Measurements from ENCODE around the gene ARL8B. TPM values are rescaled to one million over a fixed set of nuclear protein-coding genes. Genes with fewer than 3 reads are reported as not detected.

Gene ARL8B
- total and polyA plus RNA-seq, 3 experiments from 2014 or later, result 48.0 to 66.9 (median 64.5) TPM

DNA sequence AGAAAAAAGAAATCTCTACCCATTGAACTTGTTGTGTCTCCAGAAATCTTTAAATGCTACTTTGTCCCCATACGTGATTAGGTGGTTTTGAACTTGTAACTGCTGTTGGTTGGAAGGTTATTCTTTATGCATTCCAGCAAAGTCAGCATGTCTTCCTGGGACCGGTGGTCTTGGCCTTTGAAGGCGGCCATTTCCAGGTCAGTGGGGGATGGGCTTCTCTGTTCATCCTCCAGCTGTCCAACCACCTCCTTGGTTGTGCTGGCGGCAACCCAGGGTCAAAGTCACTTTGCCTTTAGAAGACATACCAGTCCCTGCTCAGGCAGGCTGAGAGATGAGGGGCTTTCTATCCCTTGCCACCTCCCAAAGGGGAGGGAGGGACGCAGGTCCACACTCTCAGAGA is 37.9 kb upstream of the ARL8B start:
- Mint-ChIP-seq H3K27ac (no peak overlapping the region), H3K36me3 (no peaks in the 10 kb centered on the region), H3K4me3 (no peak overlapping the region), H3K27me3 (peaks cover 7 to 20% of the 10 kb centered on the region in 2 donors), H3K4me1 (no peaks in the 10 kb centered on the region), H3K9me3 (peaks cover 0 to 2% (median 0%) of the 10 kb centered on the region in 5 donors)
- no peak for DNase-seq
- POLR2A ChIA-PET, result no interaction called here
- CTCF ChIA-PET, result no interaction called here
- H3K36me3 ChIP-seq (ENCODE audit: insufficient read depth, low read length), result no peaks in the 10 kb centered on the region
- peak overlapping the region; percentile 7 for H3K27ac ChIP-seq (ENCODE audit: low read depth, low read length)
- no peaks in the 10 kb centered on the region for H3K27me3 ChIP-seq (ENCODE audit: insufficient read depth, low read length, poor library complexity, severe bottlenecking)
- no peaks in the 10 kb centered on the region for H3K9me3 ChIP-seq (ENCODE audit: low read length)
- no peak overlapping the region for H3K4me3 ChIP-seq (ENCODE audit: low read length)
- H3K4me1 ChIP-seq (ENCODE audit: insufficient read depth, low read length), result no peaks in the 10 kb centered on the region

GRCh38 chr3:5086708-5087107 is 35.4 kb upstream of the ARL8B start:
- CTCF ChIA-PET, result interaction anchor here (1.5 kb wide), 1 partner anchor 21 kb away, joined by 4 read pairs; no protein-coding TSS in a partner anchor
- Mint-ChIP-seq H3K4me1 (no peaks in the 10 kb centered on the region), H3K27ac (no peak overlapping the region), H3K27me3 (peaks cover 6 to 26% of the 10 kb centered on the region in 2 donors), H3K9me3 (peaks cover 0 to 2% (median 0%) of the 10 kb centered on the region in 5 donors), H3K4me3 (no peak overlapping the region), H3K36me3 (no peaks in the 10 kb centered on the region)
- Histone ChIP-seq H3K4me1 (ENCODE audit: insufficient read depth, low read length) (no peaks in the 10 kb centered on the region), H3K36me3 (ENCODE audit: insufficient read depth, low read length) (no peaks in the 10 kb centered on the region), H3K27ac (ENCODE audit: low read depth, low read length) (no peak overlapping the region), H3K27me3 (ENCODE audit: insufficient read depth, low read length, poor library complexity, severe bottlenecking) (no peaks in the 10 kb centered on the region), H3K9me3 (ENCODE audit: low read length) (no peaks in the 10 kb centered on the region), H3K4me3 (ENCODE audit: low read length) (no peak overlapping the region)
- no peak for DNase-seq
- POLR2A ChIA-PET, result no interaction called here

DNA sequence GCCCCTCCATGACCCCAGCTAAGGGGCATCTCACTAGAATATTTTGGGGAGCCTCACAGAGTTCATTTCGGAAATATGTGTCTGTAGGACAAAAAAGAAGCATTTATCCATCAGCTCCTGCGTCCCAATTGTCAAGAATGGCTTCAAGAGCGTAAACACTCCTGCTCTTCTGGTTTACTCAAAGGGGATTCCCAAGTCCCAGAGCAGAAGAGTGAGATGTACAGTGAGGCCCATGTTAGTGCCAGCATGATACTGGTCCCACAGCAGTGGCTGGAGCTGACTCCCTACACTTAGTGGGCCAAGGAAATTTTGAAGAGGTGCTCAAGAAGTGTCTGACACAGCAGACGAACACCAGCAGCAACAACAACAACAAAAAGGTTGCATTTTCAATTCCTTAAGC is 34.9 kb upstream of the ARL8B start:
- Histone ChIP-seq H3K27ac (ENCODE audit: low read depth, low read length) (no peak overlapping the region), H3K4me3 (ENCODE audit: low read length) (no peak overlapping the region), H3K27me3 (ENCODE audit: insufficient read depth, low read length, poor library complexity, severe bottlenecking) (no peaks in the 10 kb centered on the region), H3K9me3 (ENCODE audit: low read length) (no peaks in the 10 kb centered on the region), H3K4me1 (ENCODE audit: insufficient read depth, low read length) (no peaks in the 10 kb centered on the region), H3K36me3 (ENCODE audit: insufficient read depth, low read length) (no peaks in the 10 kb centered on the region)
- Mint-ChIP-seq H3K4me1 (no peaks in the 10 kb centered on the region), H3K36me3 (no peaks in the 10 kb centered on the region), H3K27me3 (peaks cover 6 to 31% of the 10 kb centered on the region in 2 donors), H3K9me3 (peaks cover 0 to 2% (median 0%) of the 10 kb centered on the region in 5 donors), H3K4me3 (no peak overlapping the region), H3K27ac (no peak overlapping the region)
- POLR2A ChIA-PET, result no interaction called here
- no peak for DNase-seq
- CTCF ChIA-PET, result interaction anchor here (1.5 kb wide), 1 partner anchor 20 kb away, joined by 4 read pairs; no protein-coding TSS in a partner anchor

- Histone ChIP-seq H3K4me3 (ENCODE audit: low read length) (no peak overlapping the region), H3K27me3 (ENCODE audit: insufficient read depth, low read length, poor library complexity, severe bottlenecking) (no peaks in the 10 kb centered on the region), H3K9me3 (ENCODE audit: low read length) (no peaks in the 10 kb centered on the region), H3K36me3 (ENCODE audit: insufficient read depth, low read length) (no peaks in the 10 kb centered on the region), H3K4me1 (ENCODE audit: insufficient read depth, low read length) (no peaks in the 10 kb centered on the region), H3K27ac (ENCODE audit: low read depth, low read length) (no peak overlapping the region)
- no peaks in the 10 kb centered on the region for H3K36me3 Mint-ChIP-seq
- no peak overlapping the region for H3K27ac Mint-ChIP-seq
- H3K4me3 Mint-ChIP-seq, result no peak overlapping the region
- no peaks in the 10 kb centered on the region for H3K9me3 Mint-ChIP-seq
- CTCF ChIA-PET, result no interaction called here
- DNase-seq, result no peak
- no peaks in the 10 kb centered on the region for H3K4me1 Mint-ChIP-seq
- POLR2A ChIA-PET, result no interaction called here
- H3K27me3 Mint-ChIP-seq, result peaks cover 9 to 36% of the 10 kb centered on the region in 2 donors
Measured at GRCh38 chr3:5090197-5090596, 31.9 kb upstream of the ARL8B start.

DNA sequence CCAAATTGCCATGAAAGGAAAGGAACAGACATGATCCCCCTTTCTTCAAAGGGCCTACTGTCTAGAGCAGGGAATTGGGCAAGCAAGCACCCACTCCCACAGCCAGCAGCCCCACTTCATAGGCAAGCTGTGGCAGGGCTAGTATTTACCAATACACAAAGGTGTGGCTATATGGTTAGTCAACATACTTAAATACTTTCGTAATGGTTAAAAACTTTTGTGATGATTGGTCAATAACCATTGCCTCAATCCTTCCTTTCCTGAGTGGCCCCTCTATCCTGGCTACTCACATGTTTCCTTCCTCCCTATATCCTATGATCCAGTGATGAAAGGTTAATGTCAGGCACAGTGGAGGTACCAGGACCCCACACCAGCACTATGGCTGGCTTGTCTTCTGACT is 30.1 kb upstream of the ARL8B start:
- Histone ChIP-seq H3K9me3 (ENCODE audit: low read length) (no peaks in the 10 kb centered on the region), H3K27me3 (ENCODE audit: insufficient read depth, low read length, poor library complexity, severe bottlenecking) (peaks cover 3% of the 10 kb centered on the region), H3K27ac (ENCODE audit: low read depth, low read length) (no peak overlapping the region), H3K4me1 (ENCODE audit: insufficient read depth, low read length) (no peaks in the 10 kb centered on the region), H3K36me3 (ENCODE audit: insufficient read depth, low read length) (no peaks in the 10 kb centered on the region), H3K4me3 (ENCODE audit: low read length) (no peak overlapping the region)
- no peak for DNase-seq
- no peaks in the 10 kb centered on the region for H3K36me3 Mint-ChIP-seq
- POLR2A ChIA-PET, result no interaction called here
- CTCF ChIA-PET, result no interaction called here
- H3K9me3 Mint-ChIP-seq, result no peaks in the 10 kb centered on the region
- H3K4me1 Mint-ChIP-seq, result peaks cover 2 to 9% (median 5%) of the 10 kb centered on the region in 3 donors
- no peak overlapping the region for H3K27ac Mint-ChIP-seq
- H3K27me3 Mint-ChIP-seq, result peaks cover 9 to 50% of the 10 kb centered on the region in 2 donors
- H3K4me3 Mint-ChIP-seq, result no peak overlapping the region

DNA sequence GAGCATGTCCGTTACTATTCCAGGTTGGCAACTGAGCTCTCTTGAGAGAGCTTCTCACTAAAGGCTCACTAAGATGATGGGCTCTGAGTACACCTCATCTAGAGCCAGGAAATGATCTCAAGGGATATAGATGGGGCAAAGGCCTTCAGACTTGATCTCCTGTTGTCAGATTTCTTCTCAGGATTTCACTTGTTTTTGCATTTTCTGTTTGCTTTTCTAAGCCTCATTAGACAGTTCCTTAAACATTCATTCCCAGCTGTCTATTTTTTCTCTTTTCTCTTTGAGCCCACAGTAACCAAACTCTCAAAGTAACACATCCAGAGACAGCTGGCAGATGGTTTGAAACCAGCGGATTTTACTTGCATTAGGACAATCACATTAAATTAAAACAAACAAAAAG is 28.4 kb upstream of the ARL8B start:
- Histone ChIP-seq H3K9me3 (ENCODE audit: low read length) (no peaks in the 10 kb centered on the region), H3K27ac (ENCODE audit: low read depth, low read length) (no peak overlapping the region), H3K27me3 (ENCODE audit: insufficient read depth, low read length, poor library complexity, severe bottlenecking) (peaks cover 3% of the 10 kb centered on the region), H3K36me3 (ENCODE audit: insufficient read depth, low read length) (no peaks in the 10 kb centered on the region), H3K4me1 (ENCODE audit: insufficient read depth, low read length) (no peaks in the 10 kb centered on the region), H3K4me3 (ENCODE audit: low read length) (no peak overlapping the region)
- Mint-ChIP-seq H3K36me3 (no peaks in the 10 kb centered on the region), H3K4me3 (no peak overlapping the region), H3K27me3 (peaks cover 14 to 61% of the 10 kb centered on the region in 2 donors), H3K9me3 (no peaks in the 10 kb centered on the region), H3K4me1 (peaks cover 2 to 9% (median 5%) of the 10 kb centered on the region in 3 donors), H3K27ac (no peak overlapping the region)
- no peak for DNase-seq
- POLR2A ChIA-PET, result no interaction called here
- CTCF ChIA-PET, result no interaction called here

DNA sequence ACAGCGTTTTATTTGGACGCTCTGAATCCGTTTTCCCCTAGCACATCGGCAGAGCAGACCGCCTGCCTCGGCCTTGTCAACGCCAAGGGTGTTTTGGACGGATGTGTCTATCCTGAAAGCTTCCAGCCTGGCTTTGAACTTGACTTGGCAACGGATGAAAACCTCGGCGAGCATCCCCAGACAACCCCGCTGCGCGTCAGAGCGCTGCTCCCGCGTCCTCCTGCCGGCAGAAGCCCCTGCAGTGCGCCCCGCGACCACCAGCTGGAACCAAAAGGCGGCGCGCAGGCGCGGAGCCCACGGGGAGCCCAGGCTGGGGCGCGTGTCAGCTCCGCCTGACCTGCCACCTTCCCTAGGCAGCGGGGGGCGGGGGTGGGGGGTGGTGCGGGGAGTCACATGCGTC is 26.2 kb upstream of the ARL8B start:
- H3K4me3 ChIP-seq (ENCODE audit: low read length), result no peak overlapping the region
- H3K27me3 ChIP-seq (ENCODE audit: insufficient read depth, low read length, poor library complexity, severe bottlenecking), result peaks cover 3% of the 10 kb centered on the region
- ChIA-PET POLR2A (no interaction called here), CTCF (interaction anchor here (0.8 kb wide), 1 partner anchor 110 kb away, joined by 3 read pairs; no protein-coding TSS in a partner anchor)
- H3K4me1 ChIP-seq (ENCODE audit: insufficient read depth, low read length), result no peaks in the 10 kb centered on the region
- no peaks in the 10 kb centered on the region for H3K36me3 ChIP-seq (ENCODE audit: insufficient read depth, low read length)
- Mint-ChIP-seq H3K36me3 (no peaks in the 10 kb centered on the region), H3K9me3 (no peaks in the 10 kb centered on the region), H3K4me3 (peak overlapping the region in 1 of 7 donors; percentile 3), H3K4me1 (peaks cover 2 to 9% (median 5%) of the 10 kb centered on the region in 3 donors), H3K27me3 (peaks cover 14 to 57% of the 10 kb centered on the region in 2 donors), H3K27ac (peak overlapping the region in 2 of 8 donors; percentile 29 to 61)
- no peak for DNase-seq
- no peaks in the 10 kb centered on the region for H3K9me3 ChIP-seq (ENCODE audit: low read length)
- H3K27ac ChIP-seq (ENCODE audit: low read depth, low read length), result no peak overlapping the region

DNA sequence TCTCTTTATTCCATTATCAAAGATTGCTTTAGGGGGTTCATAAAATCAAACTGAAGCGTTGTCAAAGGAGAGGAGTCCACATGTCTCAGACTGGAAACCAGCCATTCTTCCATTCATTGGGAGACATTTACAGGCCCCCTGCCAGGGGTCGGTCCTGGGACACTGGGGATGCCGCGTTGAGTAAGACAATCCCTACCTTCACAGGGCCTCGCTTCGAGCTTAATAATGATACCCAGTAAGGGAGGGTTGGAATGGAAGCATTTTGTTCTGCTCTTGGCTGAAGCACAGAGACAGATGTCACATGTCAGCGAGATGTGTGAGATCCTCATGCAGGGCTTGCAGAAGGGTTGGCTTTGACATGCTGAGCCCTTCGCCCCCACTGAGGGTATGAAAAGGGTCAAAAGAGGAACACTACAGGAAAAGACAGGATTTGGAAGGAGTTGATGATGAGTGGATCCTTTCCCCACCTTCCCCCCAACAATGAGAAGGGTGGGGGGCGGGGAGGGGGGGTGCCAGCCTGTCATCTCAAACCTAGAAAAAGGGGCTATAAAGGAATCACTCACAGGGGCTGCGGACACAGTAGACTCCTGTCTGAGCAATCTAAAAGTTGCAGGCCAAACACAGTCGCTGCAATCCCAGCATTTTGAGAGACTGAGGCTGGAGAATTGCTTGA is 25.6 kb upstream of the ARL8B start:
- no peaks in the 10 kb centered on the region for H3K9me3 Mint-ChIP-seq
- peaks cover 3% of the 10 kb centered on the region for H3K27me3 ChIP-seq (ENCODE audit: insufficient read depth, low read length, poor library complexity, severe bottlenecking)
- H3K27ac Mint-ChIP-seq, result no peak overlapping the region
- no peaks in the 10 kb centered on the region for H3K36me3 Mint-ChIP-seq
- no peak overlapping the region for H3K4me3 ChIP-seq (ENCODE audit: low read length)
- peaks cover 11 to 53% of the 10 kb centered on the region in 2 donors for H3K27me3 Mint-ChIP-seq
- H3K4me3 Mint-ChIP-seq, result peak overlapping the region in 1 of 7 donors; percentile 54
- no peak for DNase-seq
- H3K27ac ChIP-seq (ENCODE audit: low read depth, low read length), result no peak overlapping the region
- H3K4me1 Mint-ChIP-seq, result peaks cover 2 to 9% (median 5%) of the 10 kb centered on the region in 3 donors
- POLR2A ChIA-PET, result no interaction called here
- no peaks in the 10 kb centered on the region for H3K9me3 ChIP-seq (ENCODE audit: low read length)
- H3K36me3 ChIP-seq (ENCODE audit: insufficient read depth, low read length), result no peaks in the 10 kb centered on the region
- CTCF ChIA-PET, result interaction anchor here (0.8 kb wide), 1 partner anchor 111 kb away, joined by 3 read pairs; no protein-coding TSS in a partner anchor
- H3K4me1 ChIP-seq (ENCODE audit: insufficient read depth, low read length), result no peaks in the 10 kb centered on the region

Measured in CD8-positive, alpha-beta memory T cell (primary cell).